Fibroblast of lung (primary cell): Measurements from ENCODE around the gene RAP1A.

Source experiments
- EZH2 ChIP-seq: IDR thresholded peaks from 2 replicates; pipeline ENCODE4 v1.5.1; 2012; ENCODE audit warnings: low read length, control low read depth, mild to moderate bottlenecking; ENCODE audit errors: missing control alignments
- TF ChIP-seq, protein P1 (sequence below), 2 donors: IDR thresholded peaks in 1 of 2; conservative IDR thresholded peaks in 1 of 2; 1 replicate in 1 of 2; 2 replicates in 1 of 2; pipeline ENCODE4 v1.5.1; 2011 to 2012; ENCODE audit warnings: low read length in 2 of 2, control low read depth in 1 of 2, inconsistent platforms in 1 of 2, low read depth in 1 of 2, mild to moderate bottlenecking in 1 of 2

DNA sequence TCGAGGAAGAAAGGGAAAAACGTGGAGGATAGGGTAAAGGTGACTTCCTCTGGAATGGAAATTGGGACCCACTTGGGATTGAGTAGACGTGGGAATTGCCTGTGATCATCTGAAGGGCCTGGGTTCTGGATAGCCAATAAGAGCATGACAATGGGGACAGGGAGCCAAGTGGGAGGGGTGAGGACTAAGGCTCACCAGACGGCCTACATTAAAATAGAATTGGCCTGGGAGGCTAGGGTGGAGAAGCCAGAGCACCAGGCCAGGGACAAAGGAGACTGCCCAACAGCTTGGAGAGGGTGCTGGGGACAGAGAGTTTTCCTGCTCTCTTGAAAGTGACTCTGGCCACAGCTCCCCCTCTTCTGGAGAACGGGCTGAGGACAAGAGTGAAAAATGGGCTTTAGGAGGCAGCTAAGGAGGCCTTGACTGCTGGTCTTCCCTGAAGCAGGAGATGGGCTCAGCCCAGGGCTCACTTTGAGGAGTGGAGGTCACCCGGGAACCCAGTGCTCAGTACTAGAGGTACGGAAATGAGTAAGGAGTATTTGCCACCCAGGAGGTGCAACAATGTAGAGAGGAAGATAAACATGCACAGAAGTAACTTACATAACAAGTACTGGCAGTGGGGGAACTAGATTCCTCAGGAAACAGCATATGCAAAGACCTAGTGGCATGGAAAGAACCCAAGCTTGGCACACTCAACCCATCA, 100.8 kb downstream of the RAP1A start:
- TF ChIP-seq, protein P1, sequence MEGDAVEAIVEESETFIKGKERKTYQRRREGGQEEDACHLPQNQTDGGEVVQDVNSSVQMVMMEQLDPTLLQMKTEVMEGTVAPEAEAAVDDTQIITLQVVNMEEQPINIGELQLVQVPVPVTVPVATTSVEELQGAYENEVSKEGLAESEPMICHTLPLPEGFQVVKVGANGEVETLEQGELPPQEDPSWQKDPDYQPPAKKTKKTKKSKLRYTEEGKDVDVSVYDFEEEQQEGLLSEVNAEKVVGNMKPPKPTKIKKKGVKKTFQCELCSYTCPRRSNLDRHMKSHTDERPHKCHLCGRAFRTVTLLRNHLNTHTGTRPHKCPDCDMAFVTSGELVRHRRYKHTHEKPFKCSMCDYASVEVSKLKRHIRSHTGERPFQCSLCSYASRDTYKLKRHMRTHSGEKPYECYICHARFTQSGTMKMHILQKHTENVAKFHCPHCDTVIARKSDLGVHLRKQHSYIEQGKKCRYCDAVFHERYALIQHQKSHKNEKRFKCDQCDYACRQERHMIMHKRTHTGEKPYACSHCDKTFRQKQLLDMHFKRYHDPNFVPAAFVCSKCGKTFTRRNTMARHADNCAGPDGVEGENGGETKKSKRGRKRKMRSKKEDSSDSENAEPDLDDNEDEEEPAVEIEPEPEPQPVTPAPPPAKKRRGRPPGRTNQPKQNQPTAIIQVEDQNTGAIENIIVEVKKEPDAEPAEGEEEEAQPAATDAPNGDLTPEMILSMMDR (conservative IDR thresholded peaks at IDR 0.05 in 1 of 2, IDR thresholded peaks at IDR 0.05 in 1 of 2; ENCODE audit: low read depth in 1 of 2, low read length in 2 of 2) = no peak
- TF ChIP-seq EZH2 = no peak
